ENCODE measurements around the gene STK32B. TPM values are rescaled to one million over a fixed set of nuclear protein-coding genes. Genes with fewer than 3 reads are reported as not detected.

The STK32B gene
- total and polyA plus RNA-seq, 2 of the 4 experiments (the other 2 are of a cell fraction) = 5.5 to 6.3 TPM

- no peak for ATAC-seq (ENCODE audit: low read depth)
- Histone ChIP-seq H2BK120ac (ENCODE audit: low read depth, low read length) (no peak overlapping the region), H3K18ac (ENCODE audit: low read depth, low read length) (no peak overlapping the region), H2BK20ac (ENCODE audit: low read depth, low read length) (no peak overlapping the region), H3K9me3 (ENCODE audit: control insufficient read depth, insufficient read depth, low read length) (no peaks in the 10 kb centered on the region), H4K91ac (ENCODE audit: insufficient read depth, low read depth, low read length) (no peak overlapping the region), H3K9ac (ENCODE audit: low read depth, low read length) (no peak overlapping the region), H3K9me1 (ENCODE audit: insufficient read depth, low read length) (no peaks in the 10 kb centered on the region), H3K36me3 (ENCODE audit: control insufficient read depth, insufficient read depth, low read length) (no peaks in the 10 kb centered on the region), H3K4ac (ENCODE audit: low read depth, low read length) (no peak overlapping the region), H2AK9ac (replicated peaks; ENCODE audit: low read depth, low read length, poor library complexity) (no peak overlapping the region), H2BK15ac (ENCODE audit: low read depth, low read length) (no peak overlapping the region), H3K23ac (ENCODE audit: low read depth, low read length) (no peak overlapping the region), H3K79me1 (ENCODE audit: low read depth in 1 of 2, low read length in 2 of 2) (no peaks in the 10 kb centered on the region), H3K4me2 (ENCODE audit: low read depth, low read length) (no peak overlapping the region), H3K4me3 (ENCODE audit: insufficient read depth, low read depth, low read length) (no peak overlapping the region), H3K27ac (ENCODE audit: insufficient read depth, low read length) (no peak overlapping the region), H3K14ac (replicated peaks; ENCODE audit: low read depth, low read length) (no peak overlapping the region), H2AK5ac (ENCODE audit: low read depth, low read length) (no peak overlapping the region), H3K27me3 (ENCODE audit: control insufficient read depth, insufficient read depth, low read length) (no peaks in the 10 kb centered on the region), H3K56ac (ENCODE audit: extremely low read depth, insufficient read depth, low read length) (no peak overlapping the region), H4K8ac (ENCODE audit: low read depth in 2 of 2, low read length in 2 of 2) (no peak overlapping the region), H2BK5ac (ENCODE audit: low read depth, low read length, poor library complexity, severe bottlenecking) (no peak overlapping the region), H3K4me1 (ENCODE audit: control insufficient read depth, insufficient read depth, low read length) (no peaks in the 10 kb centered on the region), H4K5ac (ENCODE audit: low read depth, low read length) (no peak overlapping the region), H4K20me1 (ENCODE audit: insufficient read depth, low read length) (no peaks in the 10 kb centered on the region), H2AFZ (replicated peaks; ENCODE audit: low read length, poor library complexity) (no peak overlapping the region)
- POLR2A ChIA-PET (ENCODE audit: unreplicated experiment) = no interaction called here
- dilution Hi-C loops (cut with HindIII; ENCODE audit: low sequenced_read_pairs, unreplicated experiment) (no loop called here), intact Hi-C loops (cut with micrococcal nuclease) (no loop called here), in situ Hi-C loops (cut with MboI; ENCODE audit: low sequenced_read_pairs) (no loop called here)
- 23% methylated on average over 2 of the region's 5 CpGs; no CpG with 5 or more reads in 1 of the 2 experiments for WGBS, 2 experiments (ENCODE audit: extremely low coverage in 2 of 2, insufficient read length in 1 of 2)
- no peak for DNase-seq
- no peak for TF ChIP-seq RAD21 (IDR thresholded peaks at IDR 0.05; ENCODE audit: low read length)
- TF ChIP-seq MXI1 (IDR thresholded peaks at IDR 0.05; ENCODE audit: borderline replicate concordance, low read depth, low read length) = no peak
- TF ChIP-seq MAZ (IDR thresholded peaks at IDR 0.05; ENCODE audit: borderline replicate concordance, low read depth, low read length) = no peak
- TF ChIP-seq FOS (IDR thresholded peaks at IDR 0.05; ENCODE audit: low read depth, low read length) = no peak
- TF ChIP-seq CTCF (conservative IDR thresholded peaks at IDR 0.05; ENCODE audit: low read depth, low read length) = no peak
- TF ChIP-seq RCOR1 (IDR thresholded peaks at IDR 0.05; ENCODE audit: insufficient replicate concordance, low read length) = no peak
- TF ChIP-seq BHLHE40 (IDR thresholded peaks at IDR 0.05; ENCODE audit: low read depth, low read length) = no peak
- CTCF ChIA-PET = interaction anchor here (0.6 to 1.3 kb wide), 3 partner anchors 11 to 927 kb away, joined by 3 read pairs; no protein-coding TSS in a partner anchor
- no TSS peak for BruUV-seq (replicated peaks)
These were observed 383.9 kb downstream of the STK32B start for GRCh38 chr4:5435201-5435600.
